ENCODE measurements around the gene SCFD2.
"Not testable (repeated sequence)": the region's sequence is repeated elsewhere in the genome, so short reads cannot be mapped to it uniquely, and the experiment has no call there.

Gene SCFD2

GRCh38 chr4:53185869-53186585 is 179.8 kb downstream of the SCFD2 start:
- DNase-seq, result no peak

- DNase-seq, result no peak
Measured at GRCh38 chr4:53183754-53184153, 182.1 kb downstream of the SCFD2 start.

GRCh38 chr4:53177751-53178150 is 188.1 kb downstream of the SCFD2 start:
- not testable (repeated sequence) for DNase-seq

- no peak for DNase-seq
Measured at GRCh38 chr4:53175640-53176039, 190.2 kb downstream of the SCFD2 start.

- DNase-seq, result no peak
Measured at GRCh38 chr4:53174823-53175222, 191.0 kb downstream of the SCFD2 start.

- no peak for DNase-seq
Measured at GRCh38 chr4:53173576-53173975, 192.3 kb downstream of the SCFD2 start.

- no peak for DNase-seq
Measured at GRCh38 chr4:53171797-53172196, 194.1 kb downstream of the SCFD2 start.

GRCh38 chr4:53169695-53170617 is 195.9 kb downstream of the SCFD2 start:
- no peak for DNase-seq

- DNase-seq, result no peak
Measured at GRCh38 chr4:53168228-53168627, 197.6 kb downstream of the SCFD2 start.

- no peak for DNase-seq
Measured at GRCh38 chr4:53162969-53163368, 202.9 kb downstream of the SCFD2 start.

GRCh38 chr4:53161787-53162433 is 204.0 kb downstream of the SCFD2 start:
- no peak for DNase-seq

GRCh38 chr4:53161051-53161786 is 204.6 kb downstream of the SCFD2 start:
- DNase-seq, result no peak

- no peak for DNase-seq
Measured at GRCh38 chr4:53156896-53157295, 209.0 kb downstream of the SCFD2 start.

- DNase-seq, result no peak
Measured at GRCh38 chr4:53152467-53152866, 213.4 kb downstream of the SCFD2 start.

GRCh38 chr4:53151489-53151788 is 214.4 kb downstream of the SCFD2 start:
- DNase-seq, result no peak

GRCh38 chr4:53150631-53151488 is 215.0 kb downstream of the SCFD2 start:
- no peak for DNase-seq

GRCh38 chr4:53147711-53148110 is 218.2 kb downstream of the SCFD2 start:
- DNase-seq, result no peak

GRCh38 chr4:53147197-53147596 is 218.7 kb downstream of the SCFD2 start:
- DNase-seq, result no peak

GRCh38 chr4:53141308-53141707 is 224.6 kb downstream of the SCFD2 start:
- no peak for DNase-seq

- not testable (repeated sequence) for DNase-seq
Measured at GRCh38 chr4:53139256-53139655, 226.6 kb downstream of the SCFD2 start.

- DNase-seq, result no peak
Measured at GRCh38 chr4:53137468-53137867, 228.4 kb downstream of the SCFD2 start.

GRCh38 chr4:53136954-53137353 is 228.9 kb downstream of the SCFD2 start:
- DNase-seq, result no peak

Measured in NCI-H2029 treated with DMSO at 0.1 percent for 48 hours (cell line).